Effector memory CD8-positive, alpha-beta T cell (primary cell): ENCODE data around the gene RBFOX2.
"Not testable (repeated sequence)": the region's sequence is repeated elsewhere in the genome, so short reads cannot be mapped to it uniquely, and the experiment has no call there.

Experiments used
- ATAC-seq: fragments of 150-1000 bp; cut with Tn5 transposase; replicated peaks from 2 replicates; pipeline ENCODE4 v1.10.0; 2021; ENCODE audit warnings: mild to moderate bottlenecking, moderate library complexity
- DNase-seq, 3 experiments: peaks; one replicate each; pipeline ENCODE4 v3.0.0; 2021
- H3K27ac Mint-ChIP-seq, 2 donors: one replicate each; pipeline ENCODE4 v1.8.0; 2022; ENCODE audit warnings: mild to moderate bottlenecking in 2 of 2, mixed read lengths in 2 of 2, moderate library complexity in 2 of 2
- H3K27me3 Mint-ChIP-seq, 2 donors: one replicate each; pipeline ENCODE4 v1.8.0; 2022; ENCODE audit warnings: mixed read lengths in 2 of 2
- H3K36me3 Mint-ChIP-seq: one replicate; pipeline ENCODE4 v1.8.0; 2022; ENCODE audit warnings: mild to moderate bottlenecking, moderate library complexity, mixed read lengths; ENCODE audit not compliant: insufficient read depth
- H3K4me1 Mint-ChIP-seq, 2 donors: one replicate each; pipeline ENCODE4 v1.8.0; 2022; ENCODE audit warnings: low read depth in 2 of 2, mixed read lengths in 2 of 2
- H3K4me3 Mint-ChIP-seq, 2 donors: one replicate each; pipeline ENCODE4 v1.8.0; 2022; ENCODE audit warnings: mild to moderate bottlenecking in 2 of 2, mixed read lengths in 2 of 2, moderate library complexity in 2 of 2
- H3K9me3 Mint-ChIP-seq, 2 donors: one replicate each; pipeline ENCODE4 v1.8.0; 2022; ENCODE audit warnings: mixed read lengths in 2 of 2

The RBFOX2 gene

DNA sequence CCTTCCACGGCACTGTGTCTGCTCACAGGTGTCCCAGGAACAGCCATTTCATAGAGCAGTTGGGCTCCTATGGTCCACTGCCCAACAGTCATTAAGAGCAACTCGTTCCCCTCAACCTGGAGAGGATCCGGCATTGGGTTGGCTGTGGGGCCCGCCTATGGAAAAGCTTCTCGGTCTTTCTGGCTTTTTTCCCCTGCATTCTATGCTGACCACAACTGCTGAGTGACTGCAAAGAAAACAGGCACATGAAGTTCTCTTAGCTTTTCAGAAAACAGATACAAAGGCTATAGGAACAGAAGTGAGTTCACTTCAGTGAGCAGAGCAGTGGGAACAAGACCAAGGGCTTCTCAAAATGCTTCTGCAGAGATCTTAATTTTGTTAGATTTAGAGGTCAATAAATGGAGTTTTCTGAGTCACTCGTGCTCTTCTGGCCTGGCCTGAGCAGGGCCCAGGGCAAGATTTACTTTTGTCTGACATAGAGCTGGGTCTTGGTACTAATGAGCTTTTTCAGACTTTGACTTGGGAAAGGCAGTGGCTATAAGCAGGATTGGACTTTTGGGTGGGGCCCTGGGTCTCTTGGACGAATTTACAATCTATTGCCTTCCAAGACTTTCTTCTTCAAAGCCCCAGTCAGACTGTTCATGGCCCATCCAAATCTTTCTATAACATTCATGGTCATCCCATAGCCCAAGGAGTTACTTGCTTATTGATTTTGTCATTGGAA, 324.6 kb downstream of the RBFOX2 start:
- no peaks in the 10 kb centered on the region for H3K4me1 Mint-ChIP-seq
- no peaks in the 10 kb centered on the region for H3K9me3 Mint-ChIP-seq
- H3K36me3 Mint-ChIP-seq, result peaks cover 4% of the 10 kb centered on the region
- H3K4me3 Mint-ChIP-seq, result no peak overlapping the region
- DNase-seq (no peak), ATAC-seq (no peak)
- H3K27ac Mint-ChIP-seq, result no peak overlapping the region
- H3K27me3 Mint-ChIP-seq, result no peaks in the 10 kb centered on the region

GRCh38 chr22:35699852-35700251, 328.8 kb downstream of the RBFOX2 start:
- not testable (repeated sequence) for H3K4me3 Mint-ChIP-seq, DNase-seq, ATAC-seq, H3K9me3 Mint-ChIP-seq, H3K27ac Mint-ChIP-seq, H3K36me3 Mint-ChIP-seq, H3K4me1 Mint-ChIP-seq
- peaks cover 0 to 13% of the 10 kb centered on the region in 2 donors for H3K27me3 Mint-ChIP-seq

- H3K27me3 Mint-ChIP-seq, result peaks cover 0 to 20% of the 10 kb centered on the region in 2 donors
- H3K9me3 Mint-ChIP-seq, result no peaks in the 10 kb centered on the region
- H3K4me3 Mint-ChIP-seq, result no peak overlapping the region
- ATAC-seq (no peak), DNase-seq (no peak)
- H3K4me1 Mint-ChIP-seq, result no peaks in the 10 kb centered on the region
- no peaks in the 10 kb centered on the region for H3K36me3 Mint-ChIP-seq
- H3K27ac Mint-ChIP-seq, result no peak overlapping the region
These were observed 331.5 kb downstream of the RBFOX2 start for GRCh38 chr22:35697142-35697541.

- DNase-seq, result no peak
- Mint-ChIP-seq H3K36me3 (no peaks in the 10 kb centered on the region), H3K27ac (no peak overlapping the region), H3K9me3 (no peaks in the 10 kb centered on the region), H3K4me3 (no peak overlapping the region), H3K27me3 (peaks cover 0 to 20% of the 10 kb centered on the region in 2 donors), H3K4me1 (no peaks in the 10 kb centered on the region)
- no peak for ATAC-seq
These were observed 333.4 kb downstream of the RBFOX2 start for GRCh38 chr22:35695202-35695601.

DNA sequence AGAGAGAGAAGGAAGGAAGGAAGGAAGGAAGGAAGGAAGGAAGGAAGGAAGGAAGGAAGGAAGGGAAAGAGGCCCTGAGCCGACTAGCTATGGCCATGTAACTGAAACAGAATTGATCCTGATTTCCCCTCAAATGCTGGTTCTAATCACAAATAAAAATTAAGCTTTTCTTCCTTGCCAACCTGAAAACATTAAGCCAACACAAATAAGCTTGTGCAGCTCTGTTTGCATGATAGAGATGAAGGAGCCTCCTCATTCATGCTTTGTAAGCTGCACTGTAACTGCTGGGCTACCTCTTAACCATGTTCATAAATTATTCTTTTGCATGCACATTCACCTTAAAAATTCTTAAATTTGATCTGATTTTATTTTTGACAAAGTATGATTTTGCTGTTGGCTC, 338.6 kb downstream of the RBFOX2 start:
- H3K9me3 Mint-ChIP-seq, result no peaks in the 10 kb centered on the region

DNA sequence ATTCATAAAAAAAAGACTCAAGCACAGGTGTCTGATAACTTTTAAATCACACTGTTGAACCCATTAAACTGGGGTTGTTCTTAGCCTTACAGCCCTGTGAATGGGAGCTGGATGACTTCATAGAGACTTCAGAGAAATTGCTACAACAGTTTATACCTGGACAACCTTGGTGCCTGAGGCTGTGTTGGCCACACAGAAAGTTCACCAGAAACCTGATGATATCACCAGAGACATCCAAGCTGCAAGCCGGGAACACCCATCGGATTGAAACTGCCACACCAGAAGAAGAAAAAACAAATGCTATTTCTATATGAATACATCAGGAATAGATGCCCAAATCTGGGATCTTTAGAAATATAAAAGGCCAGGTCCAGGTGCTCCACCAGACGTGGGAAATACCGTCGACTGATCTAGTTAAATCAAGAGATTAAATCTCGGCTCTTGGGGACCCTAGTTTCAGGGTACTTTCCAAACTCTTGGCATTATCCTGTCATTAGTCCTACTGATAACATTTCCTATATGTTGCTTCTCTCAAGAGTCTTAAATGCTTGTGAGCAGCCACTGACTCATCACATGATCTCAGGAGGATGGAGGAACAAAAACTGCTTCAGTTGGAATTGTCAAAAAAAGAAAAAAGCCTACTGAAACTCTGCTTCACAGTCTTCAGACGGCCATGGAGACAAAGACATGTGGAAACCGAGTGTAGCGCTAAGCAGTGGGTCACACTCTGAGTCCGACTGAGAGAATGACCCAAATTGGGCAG, 339.5 kb downstream of the RBFOX2 start:
- H3K27ac Mint-ChIP-seq, result no peak overlapping the region
- ATAC-seq (no peak), DNase-seq (no peak)
- H3K27me3 Mint-ChIP-seq, result peaks cover under 1 to 7% of the 10 kb centered on the region in 2 donors
- H3K36me3 Mint-ChIP-seq, result no peaks in the 10 kb centered on the region
- H3K4me1 Mint-ChIP-seq, result no peaks in the 10 kb centered on the region
- no peak overlapping the region for H3K4me3 Mint-ChIP-seq
- H3K9me3 Mint-ChIP-seq, result no peaks in the 10 kb centered on the region

More for the DNA sequence above, 338.6 kb downstream of the RBFOX2 start:
- Mint-ChIP-seq H3K36me3 (no peaks in the 10 kb centered on the region), H3K27ac (no peak overlapping the region), H3K4me1 (no peaks in the 10 kb centered on the region), H3K4me3 (no peak overlapping the region), H3K27me3 (peaks cover 0 to 7% of the 10 kb centered on the region in 2 donors)
- ATAC-seq (no peak), DNase-seq (no peak)
